A549 (cell line): Measurements from ENCODE around the gene ANKRD63. TPM values are rescaled to one million over a fixed set of nuclear protein-coding genes. Genes with fewer than 3 reads are reported as not detected.

Experiments
- ATAC-seq, 2 experiments: fragments of 200-7000 bp in 1 of 2; fragments of >200 bp in 1 of 2; cut with Nextera tagmentation in 1 of 2; cut with Tn5 transposase in 1 of 2; 3 replicates each; pipeline versions ENCODE4 v1.8.0 to v1.9.1; 2018 to 2020; ENCODE audit warnings: mild to moderate bottlenecking in 1 of 2, moderate library complexity in 1 of 2
- CTCF ChIA-PET: fragments of 300-600 bp; sonication (Branson Sonifier 250); formaldehyde crosslinking; extraction: SDS; loops from one replicate; lab custom pipeline; 2021; ENCODE audit warnings: antibody characterized with exemption, inconsistent platforms; lab: Yijun Ruan, JAX
- POLR2A ChIA-PET: fragments of 350-600 bp; formaldehyde crosslinking; extraction: SDS; loops from one replicate; lab custom pipeline; 2021; ENCODE audit warnings: antibody characterized with exemption, inconsistent platforms; lab: Yijun Ruan, JAX
- DNase-seq, 2 experiments: peaks; one replicate each; pipeline versions ENCODE4 v3.0.0 to v3.0.0-alpha.2; 2011 to 2016; ENCODE audit warnings: low read depth in 1 of 2, low spot score in 1 of 2
- FAIRE-seq: peaks from 2 replicates; lab custom pipeline; 2011; peaks lifted over from hg19 to GRCh38; lab: Jason Lieb, UNC
- H3K27ac ChIP-seq, 2 experiments: fragments of >200 bp; sonication (Bioruptor Twin); formaldehyde crosslinking; 3 replicates each; pipeline ENCODE4 v1.5.1; 2016 to 2017
- H3K4me1 ChIP-seq: fragments of >200 bp; sonication (Bioruptor Twin); formaldehyde crosslinking; 3 replicates; pipeline ENCODE4 v1.6.1; 2016
- H3K4me2 ChIP-seq: fragments of >200 bp; sonication (Bioruptor Twin); formaldehyde crosslinking; 3 replicates; pipeline ENCODE4 v1.6.1; 2016
- H3K4me3 ChIP-seq: fragments of >200 bp; sonication (Bioruptor Twin); formaldehyde crosslinking; 3 replicates; pipeline ENCODE4 v1.5.1; 2016
- H3K9me3 ChIP-seq: fragments of >200 bp; sonication (Bioruptor Twin); formaldehyde crosslinking; 3 replicates; pipeline ENCODE4 v1.6.1; 2016
- BCL3 ChIP-seq: fragments of >200 bp; sonication (Bioruptor Twin); formaldehyde crosslinking; IDR thresholded peaks from 3 replicates; pipeline ENCODE4 v1.6.1; 2016
- CEBPB ChIP-seq, 2 experiments: fragments of >200 bp in 1 of 2; sonication (Bioruptor Twin) in 1 of 2; formaldehyde crosslinking in 1 of 2; IDR thresholded peaks; 2 replicates each; pipeline ENCODE4 v1.6.1; 2012 to 2016
- CTCF ChIP-seq: fragments of >200 bp; sonication (Bioruptor Twin); formaldehyde crosslinking; IDR thresholded peaks from 3 replicates; pipeline ENCODE4 v1.5.1; 2016
- EHF ChIP-seq: fragments of 250-450 bp; sonication (Bioruptor Pico); IDR thresholded peaks from 2 replicates; pipeline ENCODE4 v1.5.0; 2020; ENCODE audit warnings: mild to moderate bottlenecking
- EHMT2 ChIP-seq: fragments of 200-600 bp; sonication (generic); IDR thresholded peaks from 2 replicates; pipeline ENCODE4 v1.6.1; 2016; ENCODE audit warnings: antibody characterized with exemption, low read depth, mild to moderate bottlenecking, moderate library complexity
- ESRRA ChIP-seq: fragments of 150-350 bp; IDR thresholded peaks from 2 replicates; pipeline ENCODE4 v1.6.1; 2014; ENCODE audit warnings: mild to moderate bottlenecking, low read length, borderline replicate concordance
- FOSB ChIP-seq: fragments of 250-450 bp; sonication (Bioruptor Pico); IDR thresholded peaks from 2 replicates; pipeline ENCODE4 v1.5.0; 2020; ENCODE audit warnings: mild to moderate bottlenecking, moderate library complexity
- FOSL2 ChIP-seq, 2 experiments: fragments of 450-650 bp in 1 of 2; fragments of >200 bp in 1 of 2; sonication (Bioruptor Twin) in 1 of 2; formaldehyde crosslinking; IDR thresholded peaks; 2 replicates each; pipeline versions ENCODE4 v1.5.0 to v1.6.1; 2016 to 2020; ENCODE audit warnings: mild to moderate bottlenecking in 1 of 2, moderate library complexity in 1 of 2
- FOXS1 ChIP-seq: fragments of 250-450 bp; sonication (Bioruptor Pico); IDR thresholded peaks from 2 replicates; pipeline ENCODE4 v1.5.0; 2020; ENCODE audit warnings: mild to moderate bottlenecking, moderate library complexity
- HMGXB4 ChIP-seq: fragments of 250-450 bp; sonication (Bioruptor Pico); IDR thresholded peaks from 2 replicates; pipeline ENCODE4 v1.5.0; 2021; ENCODE audit warnings: mild to moderate bottlenecking, moderate library complexity, borderline replicate concordance
- KDM1A ChIP-seq: fragments of 200-600 bp; sonication (generic); IDR thresholded peaks from 2 replicates; pipeline ENCODE4 v1.6.1; 2016; ENCODE audit warnings: low read depth, mild to moderate bottlenecking
- KDM5A ChIP-seq: fragments of 200-600 bp; sonication (generic); IDR thresholded peaks from 2 replicates; pipeline ENCODE4 v1.6.1; 2016; ENCODE audit warnings: antibody characterized with exemption, mild to moderate bottlenecking
- MAZ ChIP-seq: fragments of 150-350 bp; IDR thresholded peaks from 2 replicates; pipeline ENCODE4 v1.6.1; 2014; ENCODE audit warnings: antibody characterized with exemption, low read depth, low read length, borderline replicate concordance
- NPAS2 ChIP-seq: fragments of 250-450 bp; sonication (Bioruptor Pico); IDR thresholded peaks from 2 replicates; pipeline ENCODE4 v1.8.0; 2022; ENCODE audit warnings: mild to moderate bottlenecking, moderate library complexity, borderline replicate concordance
- NR3C1 ChIP-seq: fragments of >200 bp; sonication (Bioruptor Twin); formaldehyde crosslinking; IDR thresholded peaks from 3 replicates; pipeline ENCODE4 v1.6.1; 2017
- PBX3 ChIP-seq: IDR thresholded peaks from 2 replicates; pipeline ENCODE4 v1.6.1; 2012
- PHF8 ChIP-seq: fragments of 200-600 bp; sonication (generic); IDR thresholded peaks from 2 replicates; pipeline ENCODE4 v1.6.1; 2016; ENCODE audit warnings: low read depth, mild to moderate bottlenecking, antibody characterized with exemption, moderate library complexity, borderline replicate concordance
- POLR2A ChIP-seq: IDR thresholded peaks from 2 replicates; pipeline ENCODE4 v1.6.1; 2012; ENCODE audit warnings: mild to moderate bottlenecking, low read length
- RARB ChIP-seq: fragments of 250-450 bp; sonication (Bioruptor Pico); IDR thresholded peaks from 2 replicates; pipeline ENCODE4 v1.8.0; 2021; ENCODE audit warnings: mild to moderate bottlenecking, moderate library complexity
- SREBF2 ChIP-seq: fragments of 450-650 bp; IDR thresholded peaks from 2 replicates; pipeline ENCODE4 v1.6.1; 2014; ENCODE audit warnings: mild to moderate bottlenecking, moderate library complexity
- ZFP36 ChIP-seq: fragments of 450-650 bp; IDR thresholded peaks from 2 replicates; pipeline ENCODE4 v1.6.1; 2014; ENCODE audit warnings: borderline replicate concordance; ENCODE audit not compliant: partially characterized antibody
- ZSCAN20 ChIP-seq: fragments of 250-450 bp; sonication (Bioruptor Pico); IDR thresholded peaks from 2 replicates; pipeline ENCODE4 v1.8.0; 2022; ENCODE audit warnings: mild to moderate bottlenecking, moderate library complexity
- WGBS: methylation state at CpG from one replicate; pipeline ENCODE4 v1.1.6; 2017; ENCODE audit errors: missing lambda C conversion rate; 5-methylcytosine and 5-hydroxymethylcytosine counted together
- polyA plus RNA-seq, 4 experiments: library from polyadenylated mRNA; depleted of rRNA in 3 of 4; stranded (reverse); fragments of >200 nt; fragmentation: RNase III in 1 of 4; extraction: RNeasy Plus Mini Kit Qiagen cat#74134 plus additional on column Dnase treatment in 1 of 4; gene quantifications; 2 replicates in 3 of 4; 3 replicates in 1 of 4; pipeline ENCODE4 v1.2.3, GENCODE V29; 2011 to 2017

The ANKRD63 gene
- polyA plus RNA-seq, 2 of the 4 experiments (the other 2 are of a cell fraction) = 0.25 TPM; not detected in 1

DNA sequence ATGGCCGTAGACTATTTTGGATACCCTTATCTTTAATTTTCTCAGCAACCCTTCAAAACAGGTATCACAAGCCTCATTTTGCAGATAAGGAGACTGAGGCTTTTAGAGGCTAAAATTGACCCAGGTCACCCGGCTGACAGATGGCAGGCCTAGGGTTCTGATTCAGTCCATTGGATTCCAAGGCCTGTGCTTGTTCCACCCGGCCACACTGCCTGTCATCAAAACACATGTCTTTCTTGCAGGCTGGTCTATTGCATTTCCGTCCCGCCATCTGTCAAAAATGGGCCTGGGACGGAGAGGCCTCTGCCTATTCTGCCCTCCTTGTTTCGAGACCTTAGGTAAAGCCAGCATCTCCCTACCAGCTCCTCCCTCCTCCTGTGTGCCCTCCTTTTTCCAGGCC, 48.8 kb upstream of the ANKRD63 start:
- ATAC-seq (no peak), FAIRE-seq (no peak), DNase-seq (no peak)
- Histone ChIP-seq H3K4me1 (no peaks in the 10 kb centered on the region), H3K9me3 (no peaks in the 10 kb centered on the region), H3K27ac (no peak overlapping the region), H3K4me2 (no peak overlapping the region), H3K4me3 (no peak overlapping the region)
- 74% methylated on average over 6 of the region's 7 CpGs for WGBS
- CTCF ChIA-PET = interaction anchor here (0.8 to 4.0 kb wide), 4 partner anchors 10 to 90 kb away, joined by 3 to 24 read pairs (median 6); partner anchors contain the start of gene INAFM2
- POLR2A ChIA-PET = no interaction called here
- TF ChIP-seq ESRRA = no peak
- no peak for TF ChIP-seq PBX3
- no peak for TF ChIP-seq ZSCAN20 (CRISPR knock-in tag)
- TF ChIP-seq NR3C1 = no peak

DNA sequence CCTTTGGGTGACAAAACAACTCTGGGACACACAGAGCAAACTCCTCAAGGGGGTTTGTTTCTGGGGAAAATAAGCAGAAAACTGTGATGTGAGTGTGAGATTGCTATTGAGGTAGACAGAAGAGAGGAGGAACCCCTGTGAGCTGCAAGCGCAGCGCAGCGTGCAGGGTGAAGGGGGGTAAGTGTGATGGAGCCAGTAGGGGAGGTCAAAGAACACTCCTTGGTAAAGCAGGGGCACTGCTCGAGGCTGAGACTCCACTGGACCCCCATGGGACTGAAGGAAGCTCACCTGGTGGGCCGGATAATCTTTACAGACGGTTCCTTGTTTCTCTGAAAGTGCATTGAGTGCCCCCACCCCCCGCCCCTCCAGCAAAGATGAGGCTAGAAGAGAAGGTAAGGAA, 48.2 kb upstream of the ANKRD63 start:
- WGBS = 65% methylated on average over 7 of the region's 7 CpGs
- no peak for FAIRE-seq
- H3K4me2 ChIP-seq = no peak overlapping the region
- no peaks in the 10 kb centered on the region for H3K4me1 ChIP-seq
- POLR2A ChIA-PET = no interaction called here
- no peak for ATAC-seq
- H3K4me3 ChIP-seq = no peak overlapping the region
- TF ChIP-seq PHF8 (no peak), PBX3 (no peak), EHMT2 (no peak), KDM1A (no peak), SREBF2 (no peak), FOSL2 (IDR thresholded peaks at IDR 0.05) (no peak), FOSL2 (CRISPR knock-in tag; IDR thresholded peaks at IDR 0.05) (no peak), CEBPB (IDR thresholded peaks at IDR 0.05) (no peak), MAZ (no peak), NPAS2 (CRISPR knock-in tag) (no peak), HMGXB4 (no peak), NR3C1 (no peak), FOXS1 (CRISPR knock-in tag) (no peak)
- no peak for DNase-seq
- H3K9me3 ChIP-seq = no peaks in the 10 kb centered on the region
- CTCF ChIA-PET = interaction anchor here (0.8 to 6.7 kb wide), 5 partner anchors 8 to 91 kb away, joined by 3 to 91 read pairs (median 7); partner anchors contain the start of genes CCDC9B and INAFM2
- H3K27ac ChIP-seq = no peak overlapping the region

- ChIA-PET POLR2A (interaction anchor here (4.6 kb wide), 1 partner anchor 10 kb away, joined by 20 read pairs; the partner anchor contains the start of gene CCDC9B), CTCF (interaction anchor here (1.5 to 6.7 kb wide), 4 partner anchors 9 to 41 kb away, joined by 3 to 91 read pairs (median 16); partner anchors contain the start of genes CCDC9B and INAFM2)
- Histone ChIP-seq H3K27ac (no peak overlapping the region), H3K4me2 (no peak overlapping the region), H3K4me1 (no peaks in the 10 kb centered on the region), H3K9me3 (no peaks in the 10 kb centered on the region), H3K4me3 (no peak overlapping the region)
- TF ChIP-seq KDM5A = no peak
- no peak for TF ChIP-seq RARB (CRISPR knock-in tag)
- TF ChIP-seq CEBPB (IDR thresholded peaks at IDR 0.05) = no peak
- no peak for TF ChIP-seq BCL3
- no peak for TF ChIP-seq CTCF
- TF ChIP-seq ZFP36 = no peak
- no peak for TF ChIP-seq FOXS1 (CRISPR knock-in tag)
- TF ChIP-seq FOSB (CRISPR knock-in tag) = no peak
- no peak for TF ChIP-seq POLR2A
- no peak for TF ChIP-seq EHF (CRISPR knock-in tag)
- TF ChIP-seq ESRRA = no peak
- no peak for FAIRE-seq
- 94% methylated on average over 5 of the region's 5 CpGs for WGBS
- no peak for ATAC-seq
- no peak for DNase-seq
These were observed 47.5 kb upstream of the ANKRD63 start for GRCh38 chr15:40330368-40330836.
